HG03469 (cell line): ENCODE measurements around the gene DUSP9.
"Not testable (repeated sequence)": the region's sequence is repeated elsewhere in the genome, so short reads cannot be mapped to it uniquely, and the experiment has no call there.

Experiments
- ATAC-seq: cut with Tn5 transposase; IDR thresholded peaks from one replicate; pipeline ENCODE4 v1.9.1; 2021; ENCODE audit warnings: mild to moderate bottlenecking, moderate library complexity, moderate number of reproducible peaks; ENCODE audit not compliant: unreplicated experiment

DUSP9 gene, protein sequence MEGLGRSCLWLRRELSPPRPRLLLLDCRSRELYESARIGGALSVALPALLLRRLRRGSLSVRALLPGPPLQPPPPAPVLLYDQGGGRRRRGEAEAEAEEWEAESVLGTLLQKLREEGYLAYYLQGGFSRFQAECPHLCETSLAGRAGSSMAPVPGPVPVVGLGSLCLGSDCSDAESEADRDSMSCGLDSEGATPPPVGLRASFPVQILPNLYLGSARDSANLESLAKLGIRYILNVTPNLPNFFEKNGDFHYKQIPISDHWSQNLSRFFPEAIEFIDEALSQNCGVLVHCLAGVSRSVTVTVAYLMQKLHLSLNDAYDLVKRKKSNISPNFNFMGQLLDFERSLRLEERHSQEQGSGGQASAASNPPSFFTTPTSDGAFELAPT

DNA sequence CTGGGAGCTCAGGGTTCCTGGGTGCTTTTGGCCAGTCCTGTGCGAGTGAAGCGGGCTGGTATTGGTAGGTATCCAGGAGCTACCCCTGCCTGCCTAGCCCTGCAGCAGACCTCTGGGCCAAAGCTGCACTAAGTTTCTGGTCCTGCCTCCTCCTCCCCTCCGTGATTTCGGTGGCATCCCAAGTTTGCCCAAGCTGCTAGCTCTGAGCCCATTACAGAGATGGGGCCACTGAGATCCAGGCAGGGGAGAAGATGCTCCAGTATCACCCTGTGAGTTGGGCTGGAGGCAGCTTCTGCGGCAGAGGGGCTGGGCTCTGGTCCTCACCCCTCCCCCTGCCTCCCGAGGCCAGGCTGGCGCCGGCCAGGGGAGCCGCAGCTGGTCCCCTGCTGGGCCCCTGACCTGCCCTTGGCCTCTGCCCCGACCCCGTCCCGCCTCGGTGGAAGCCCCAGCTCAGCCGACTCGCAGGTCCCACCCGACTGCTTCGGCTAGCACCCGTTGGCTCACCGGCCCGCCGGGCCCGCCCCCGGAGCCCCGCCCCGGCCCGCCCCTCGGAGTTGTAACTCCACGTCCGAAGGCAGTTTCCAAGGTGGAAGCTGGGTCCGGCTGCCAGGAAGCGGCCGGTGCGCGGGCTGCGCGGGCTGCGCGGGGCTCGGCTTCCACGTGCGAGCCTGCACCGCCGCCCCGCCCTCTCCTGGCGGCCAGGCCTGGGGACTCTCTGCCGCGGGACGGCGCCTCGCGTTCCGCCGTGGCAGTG, at the start of gene DUSP9:
Gene DUSP9 (plus strand): TSS at position 584 of the 754 bp plus-strand sequence. CDS start 751 bp downstream, outside the sequence.
- ATAC-seq: no peak

DNA sequence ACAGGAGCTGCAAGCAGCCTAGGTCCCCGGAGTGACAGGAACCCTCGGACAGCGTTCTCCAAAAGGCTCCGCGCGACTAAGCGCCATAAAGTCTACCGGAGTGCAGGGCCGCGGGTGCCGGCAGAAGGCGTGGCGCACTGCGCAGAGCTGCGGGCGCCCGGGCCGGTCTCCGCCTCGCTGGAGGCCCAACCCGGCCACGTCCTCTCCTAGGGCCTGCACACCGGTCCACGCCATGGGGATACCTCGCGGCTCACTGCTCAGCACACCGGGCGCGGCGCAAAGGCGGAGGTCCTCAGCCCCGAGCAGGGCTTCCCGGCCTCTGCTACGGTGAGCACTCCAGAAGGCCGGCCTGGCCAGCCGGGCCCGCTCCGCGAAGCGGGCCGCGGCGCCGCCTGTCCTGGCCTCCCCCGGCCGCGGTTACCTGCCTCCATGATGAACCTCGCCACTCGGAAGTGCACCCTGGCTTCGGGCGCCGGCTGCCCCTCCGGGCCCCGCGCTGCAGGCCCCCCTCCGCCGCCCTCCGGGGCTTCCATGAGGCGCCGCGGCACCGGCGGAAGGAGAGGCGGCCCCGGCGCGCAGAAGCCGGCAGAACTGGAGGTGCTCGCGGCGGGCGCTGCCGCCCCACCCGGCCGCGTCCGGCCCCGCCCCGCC, 48.3 kb upstream of the DUSP9 start, which contains the start of gene CCNQ:
Gene CCNQ (minus strand): TSS at position 599 of the 651 bp plus-strand sequence. CDS start 66 bp downstream, at position 533.
- ATAC-seq: peak; percentile 22

DNA sequence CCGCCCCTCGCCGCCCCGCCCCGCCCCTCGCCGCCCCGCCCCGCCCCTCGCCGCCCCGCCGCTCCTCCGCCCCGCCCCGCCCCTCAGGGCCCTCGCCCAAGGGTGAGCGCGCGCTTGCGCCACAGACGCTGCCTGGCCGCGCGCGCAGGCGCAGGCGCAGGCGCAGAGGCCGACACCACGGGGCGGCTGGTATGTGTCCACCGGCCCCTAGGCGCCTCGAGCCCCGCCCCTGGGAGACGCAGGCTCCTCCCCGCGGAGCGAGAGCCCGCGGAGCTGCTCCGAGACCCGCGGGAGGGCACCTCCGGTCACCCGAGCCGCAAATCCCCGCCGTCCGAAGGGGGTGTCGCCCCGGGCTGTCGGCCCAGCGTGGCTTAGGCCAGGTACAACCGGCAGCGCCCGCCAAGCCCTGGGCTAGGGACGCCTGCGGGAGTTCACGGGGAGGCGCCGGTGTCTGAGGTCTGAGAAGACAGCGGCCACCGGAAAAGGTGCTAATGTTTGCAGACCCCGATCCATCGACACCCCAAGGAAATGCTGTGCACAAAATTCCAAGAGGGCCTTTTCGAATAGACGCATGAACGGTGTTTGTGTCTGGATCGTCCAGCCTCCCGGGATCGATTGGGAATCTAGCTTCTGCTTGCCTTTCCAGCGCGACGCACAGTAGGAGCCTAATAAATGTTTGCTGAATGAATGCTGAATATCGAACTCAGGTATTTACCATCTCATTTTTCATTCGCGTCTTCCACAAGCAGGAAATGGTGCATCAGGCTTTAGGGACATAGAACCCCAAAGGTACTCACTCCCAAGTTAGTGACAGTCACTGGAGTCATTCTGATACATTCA, 47.6 kb upstream of the DUSP9 start:
- peak; percentile 62 for ATAC-seq

DNA sequence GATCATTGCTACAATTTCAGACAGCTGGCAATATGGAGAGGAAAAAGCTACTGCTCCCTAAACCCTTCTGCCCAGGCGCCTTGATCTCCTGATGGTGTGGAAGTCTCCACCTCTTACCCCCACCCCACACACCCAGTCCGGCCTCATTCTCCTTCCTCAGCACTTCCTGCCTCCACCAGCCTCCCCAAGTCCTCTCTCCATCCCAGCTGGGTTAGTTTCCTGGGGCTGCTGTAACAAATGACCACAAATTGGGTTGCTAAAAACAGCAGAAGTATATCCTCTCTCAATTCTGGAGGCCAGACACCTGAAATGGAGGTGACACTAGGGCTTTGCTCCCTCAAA, 47.0 kb upstream of the DUSP9 start:
- no peak for ATAC-seq

DNA sequence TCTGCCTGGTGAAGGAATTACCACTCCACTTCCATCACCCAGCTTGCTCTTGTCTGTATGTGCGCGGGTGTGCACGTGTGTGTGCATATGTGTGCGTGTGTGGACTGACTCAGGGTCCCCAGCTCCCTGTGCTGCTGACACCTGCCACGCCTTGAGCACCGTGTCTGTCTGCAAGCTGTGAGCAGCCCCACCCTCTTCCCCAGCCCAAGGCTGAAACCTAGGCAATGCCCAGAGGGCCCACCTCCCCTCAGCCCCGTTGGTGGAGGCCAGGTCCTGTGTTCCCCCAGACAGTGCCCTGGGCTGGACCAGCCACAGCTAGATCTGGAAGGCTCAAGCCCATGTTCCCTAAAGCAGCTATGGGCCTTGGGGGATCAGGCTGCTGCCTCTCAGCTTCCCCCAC, 46.1 kb upstream of the DUSP9 start:
- no peak for ATAC-seq

DNA sequence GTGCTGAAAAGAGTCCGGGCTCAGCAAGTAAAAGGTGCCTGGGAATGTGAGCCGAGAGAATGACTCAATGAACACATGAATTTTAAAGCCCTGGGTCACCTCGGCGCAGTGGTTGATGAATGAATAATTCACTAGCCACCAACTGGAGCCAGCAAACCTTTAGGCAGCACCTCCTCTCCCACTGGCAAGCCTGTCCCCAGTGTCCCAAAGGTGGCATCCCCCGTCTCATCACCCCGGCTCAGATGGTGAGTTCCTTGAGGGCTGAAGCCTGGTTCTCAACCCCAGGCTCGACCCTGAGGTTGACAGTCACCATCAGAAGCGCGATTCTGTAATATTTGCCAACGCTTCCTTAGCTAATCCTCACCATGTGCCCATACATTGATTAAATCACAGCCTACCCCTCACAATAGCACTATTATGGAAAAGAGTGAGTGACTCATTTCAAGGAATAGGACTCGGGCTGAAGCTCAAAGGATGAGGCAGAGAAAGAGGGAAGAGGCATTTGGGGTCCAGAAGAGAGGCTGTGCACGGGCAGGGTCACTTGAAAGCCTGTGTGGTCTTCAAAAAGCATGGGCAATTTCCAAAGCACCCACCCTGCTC, 45.4 kb upstream of the DUSP9 start:
- ATAC-seq: no peak

DNA sequence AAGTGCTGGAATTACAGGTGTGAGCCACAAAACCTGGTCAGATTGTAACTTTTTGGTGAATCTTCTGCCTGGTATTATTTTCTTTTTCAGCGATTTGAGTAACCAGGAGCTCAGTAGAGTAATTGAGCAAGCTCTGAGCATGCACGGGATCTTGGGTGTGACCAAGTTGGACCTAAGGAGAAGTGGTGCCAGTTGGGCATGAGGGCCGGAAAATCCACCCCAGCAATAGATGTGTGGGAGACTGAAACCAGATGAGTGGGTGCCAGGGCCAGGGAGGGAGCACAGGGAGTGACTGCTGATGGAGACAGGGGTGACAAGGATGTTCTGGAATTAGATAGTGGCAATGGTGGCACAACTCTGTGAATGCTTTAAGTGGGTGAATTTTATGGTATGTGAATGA, 44.4 kb upstream of the DUSP9 start:
- no peak for ATAC-seq

DNA sequence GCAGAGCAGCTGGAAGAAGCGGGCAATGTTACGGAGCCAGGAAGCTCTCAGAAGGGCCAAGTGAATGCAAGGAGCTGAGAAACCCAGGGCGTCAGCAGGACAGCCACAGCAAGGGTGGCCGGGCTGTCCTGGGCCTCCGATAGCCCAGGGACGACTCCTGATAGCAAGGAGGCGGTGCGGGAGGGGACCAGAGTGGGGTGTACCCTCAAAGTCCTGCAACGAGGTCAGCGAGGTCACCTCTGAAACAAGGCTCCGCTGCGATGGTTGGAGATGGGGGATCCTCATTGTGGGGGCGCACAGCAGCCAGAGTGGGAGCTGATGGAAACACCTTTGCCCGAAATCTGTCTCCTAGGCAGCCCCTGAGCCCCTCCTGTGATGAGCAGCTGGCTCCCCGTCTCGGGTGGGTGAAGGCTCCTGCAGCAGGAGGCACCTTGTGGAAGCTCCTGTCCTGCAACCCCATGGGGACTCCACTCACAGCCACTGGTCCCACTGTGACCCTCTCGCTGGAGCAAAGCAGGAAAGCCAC, 43.8 kb upstream of the DUSP9 start:
- no peak for ATAC-seq

DNA sequence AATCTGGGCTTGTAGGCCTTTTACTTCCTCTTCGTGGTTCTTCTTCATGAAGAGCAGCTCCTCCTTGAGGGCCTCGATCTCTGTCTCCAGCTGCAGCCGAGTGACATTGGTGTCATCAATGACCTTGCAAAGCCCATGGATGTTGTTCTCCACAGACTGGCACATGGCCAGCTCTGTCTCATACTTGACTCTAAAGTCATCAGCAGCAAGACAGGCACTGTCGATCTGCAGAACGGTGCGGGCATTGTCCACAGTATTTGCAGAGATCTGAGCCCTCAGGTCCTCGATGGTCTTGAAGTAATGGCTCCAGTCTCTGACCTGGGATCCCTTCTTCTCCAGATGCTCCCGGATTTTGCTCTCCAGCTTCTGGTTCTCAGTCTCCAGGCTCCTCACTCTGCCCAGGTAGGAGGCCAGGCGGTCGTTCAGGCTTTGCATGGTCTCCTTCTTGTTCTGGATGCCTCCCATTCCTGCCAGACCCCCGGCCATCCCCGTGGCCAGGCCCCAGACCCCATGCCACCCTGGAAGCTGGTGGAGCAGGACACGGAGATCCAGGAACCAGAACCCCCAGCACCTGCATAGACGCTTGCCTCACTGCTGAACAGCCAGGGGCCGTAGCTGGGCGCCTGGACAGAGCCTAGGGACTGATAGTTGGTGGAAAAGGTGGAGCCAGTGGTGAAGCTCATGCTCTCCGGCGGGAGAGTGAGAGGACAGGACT, 42.2 kb upstream of the DUSP9 start:
- ATAC-seq: not testable (repeated sequence)

DNA sequence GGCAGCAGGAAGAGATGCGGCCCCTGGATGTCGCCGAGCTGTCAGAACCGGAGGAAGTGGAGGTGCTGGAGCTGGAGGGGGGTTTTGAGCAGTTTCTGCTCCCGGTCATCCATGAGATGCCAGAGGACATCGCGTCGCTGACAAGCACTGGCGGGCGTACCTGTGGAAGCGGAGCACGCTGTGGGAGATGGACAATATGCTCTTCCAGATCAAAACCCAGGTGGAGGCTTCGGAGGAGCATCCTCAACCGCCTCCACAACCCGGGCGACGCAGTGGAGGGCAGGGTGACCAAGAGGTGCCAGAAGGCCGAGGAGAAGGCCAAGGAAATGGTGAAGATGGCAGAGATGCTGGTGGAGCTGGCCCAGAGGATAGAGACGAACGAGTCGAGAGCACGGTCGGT, 40.5 kb upstream of the DUSP9 start:
- no peak for ATAC-seq

DNA sequence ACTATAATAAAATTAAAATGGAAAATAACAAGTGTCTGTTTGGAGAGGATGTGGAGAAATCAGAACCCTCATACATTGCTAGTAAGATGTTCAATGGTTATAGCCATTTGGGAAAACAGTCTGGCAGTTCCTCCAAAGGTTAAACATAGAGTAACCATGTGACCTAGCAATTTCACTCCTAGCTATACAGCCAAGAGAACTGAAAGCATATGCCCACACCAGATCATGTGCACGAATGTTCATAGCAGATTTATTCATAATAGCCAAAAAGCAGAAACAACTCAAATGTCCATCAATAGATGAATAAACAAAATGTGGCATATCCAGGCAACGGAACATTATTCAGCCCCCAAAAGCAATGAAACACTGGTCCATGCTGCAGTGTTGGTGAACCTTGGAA, 38.6 kb upstream of the DUSP9 start:
- ATAC-seq: no peak

DNA sequence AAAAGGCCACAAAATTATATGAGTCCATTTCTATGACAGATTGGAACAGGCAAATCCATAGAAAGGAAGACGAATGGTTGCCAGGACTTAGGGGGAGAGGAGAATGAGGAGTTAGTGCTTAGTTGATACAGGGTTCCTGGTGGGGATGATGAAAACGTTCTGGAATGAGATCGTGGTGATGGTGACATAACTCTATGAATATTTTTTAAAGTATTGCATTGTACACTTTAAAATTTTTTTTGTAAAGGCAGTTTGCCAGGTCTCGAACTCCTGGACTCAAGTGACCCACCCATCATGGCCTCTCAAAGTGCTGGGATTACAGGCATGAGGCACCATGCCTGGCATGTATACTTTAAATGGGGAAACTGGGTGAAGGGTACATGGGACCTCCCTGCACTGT, 38.2 kb upstream of the DUSP9 start:
- no peak for ATAC-seq

DNA sequence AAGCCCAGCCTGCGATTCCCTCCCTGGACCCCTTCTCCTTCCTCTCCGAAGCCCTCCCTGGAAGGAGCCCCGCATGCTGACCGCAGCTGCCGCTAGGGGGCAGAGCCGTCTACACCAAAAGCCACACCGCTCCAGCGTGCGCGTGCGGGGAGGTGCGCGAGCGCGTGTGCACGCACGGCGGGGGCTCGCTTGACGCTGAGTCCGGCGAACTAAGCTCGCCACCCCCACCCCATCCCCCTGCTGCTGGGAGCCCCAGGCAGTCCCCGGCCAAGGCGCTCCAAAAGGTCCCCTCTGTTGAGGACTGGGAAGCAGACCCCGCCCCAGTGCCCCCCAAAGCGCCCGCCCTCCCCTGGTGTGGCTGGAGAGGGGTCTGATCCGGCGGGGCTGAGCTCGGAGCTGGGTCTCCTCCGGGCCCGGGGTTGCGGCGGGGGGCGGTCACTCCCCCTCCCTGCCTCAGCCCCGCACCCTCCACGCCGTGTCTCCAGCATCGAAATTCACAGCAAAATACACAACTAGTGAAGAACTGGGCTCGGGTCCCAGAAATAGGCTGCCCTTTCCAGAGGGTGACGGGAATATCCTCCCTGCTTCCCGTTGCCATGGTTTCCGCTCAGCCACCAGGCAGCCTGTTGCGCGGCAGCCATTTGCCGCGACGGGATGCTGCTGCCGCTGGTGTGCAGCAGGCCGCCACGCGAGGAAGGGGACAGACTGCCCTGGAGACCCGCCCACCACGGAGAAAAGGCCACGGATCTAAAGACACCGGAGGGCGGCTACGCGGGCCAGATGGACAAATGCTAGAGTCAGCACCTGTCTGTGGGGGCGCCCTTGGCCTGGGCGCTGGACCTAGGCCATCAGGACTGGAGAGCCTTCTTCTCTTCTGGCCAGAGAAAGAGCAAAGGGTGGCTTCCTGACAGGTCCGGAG, 36.8 kb upstream of the DUSP9 start:
- ATAC-seq: no peak

DNA sequence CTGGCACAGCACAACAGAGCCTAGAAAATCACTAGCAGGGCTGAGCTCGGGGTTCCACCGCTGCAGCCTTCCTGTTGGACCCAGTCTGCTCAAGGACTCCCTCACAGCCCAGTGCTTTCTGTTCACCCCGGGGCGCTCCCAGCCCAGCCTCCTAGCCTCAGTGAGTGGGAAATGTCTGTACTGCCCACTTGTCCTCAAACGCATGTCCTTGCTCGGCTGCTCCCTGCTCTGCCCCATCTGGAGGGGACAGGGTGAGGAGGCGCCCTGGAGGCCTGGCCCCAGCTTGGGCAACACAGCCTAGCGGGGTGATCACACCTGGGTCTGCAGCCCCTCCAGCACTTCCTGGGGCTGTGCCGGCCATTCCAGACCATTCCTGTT, 36.2 kb upstream of the DUSP9 start:
- no peak for ATAC-seq

DNA sequence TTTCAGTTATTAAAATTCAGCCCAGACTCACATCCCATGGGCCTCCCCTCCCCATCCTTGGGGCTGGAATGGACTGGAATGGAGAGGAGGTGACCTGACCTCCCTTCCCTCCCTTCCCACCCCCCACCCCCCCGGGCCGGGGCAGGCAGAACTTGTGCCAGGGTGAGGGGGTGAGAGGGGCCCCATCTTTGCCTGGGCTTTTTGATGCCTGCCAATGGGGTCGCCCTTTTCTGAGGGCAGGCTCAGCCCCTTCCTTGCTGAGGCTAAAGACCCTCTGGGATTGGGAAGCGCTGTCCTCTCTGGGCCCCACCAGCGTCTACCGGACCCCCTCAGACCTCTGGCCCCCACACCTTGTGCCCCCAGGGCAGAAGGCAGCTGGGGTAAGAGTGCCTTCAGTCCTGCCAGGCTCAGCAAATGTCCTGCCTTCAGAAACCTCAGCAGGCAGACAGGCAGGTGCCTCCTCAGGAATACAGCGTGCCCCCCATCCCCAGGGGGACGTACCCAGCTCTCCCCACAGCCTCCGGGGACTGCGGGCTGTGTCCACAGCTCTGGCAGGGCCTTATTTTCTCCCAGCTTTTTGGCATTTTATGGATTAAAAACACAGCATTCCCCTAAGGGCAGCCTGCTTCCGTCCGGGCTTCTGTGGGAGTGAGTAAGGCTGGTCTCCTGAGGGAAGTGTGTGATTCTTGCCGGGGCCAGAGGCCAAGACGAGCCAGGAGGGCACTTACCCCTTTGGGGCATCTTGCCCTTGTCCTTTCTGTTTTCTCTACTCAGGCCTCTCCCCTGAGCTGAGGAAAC, 35.5 kb upstream of the DUSP9 start:
- no peak for ATAC-seq

DNA sequence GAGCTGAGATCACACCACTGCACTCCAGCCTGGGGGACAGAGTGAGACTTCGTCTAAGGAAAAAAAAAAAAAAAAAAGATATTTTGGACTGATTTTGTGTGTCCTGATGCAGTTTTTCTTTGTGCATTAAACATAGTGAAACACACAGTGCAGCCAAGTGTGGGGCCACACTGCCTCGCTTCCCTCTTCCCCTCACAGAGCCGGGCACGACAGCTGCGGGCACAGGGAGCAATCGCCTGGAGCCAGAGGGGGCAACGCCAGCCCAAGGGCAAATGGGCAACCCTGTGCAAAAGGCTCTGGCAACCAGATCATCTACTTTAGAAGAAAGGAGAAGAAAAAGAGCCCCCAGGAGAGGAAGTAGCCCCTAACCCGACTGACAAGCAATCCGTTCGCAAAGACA, 34.6 kb upstream of the DUSP9 start:
- no peak for ATAC-seq

DNA sequence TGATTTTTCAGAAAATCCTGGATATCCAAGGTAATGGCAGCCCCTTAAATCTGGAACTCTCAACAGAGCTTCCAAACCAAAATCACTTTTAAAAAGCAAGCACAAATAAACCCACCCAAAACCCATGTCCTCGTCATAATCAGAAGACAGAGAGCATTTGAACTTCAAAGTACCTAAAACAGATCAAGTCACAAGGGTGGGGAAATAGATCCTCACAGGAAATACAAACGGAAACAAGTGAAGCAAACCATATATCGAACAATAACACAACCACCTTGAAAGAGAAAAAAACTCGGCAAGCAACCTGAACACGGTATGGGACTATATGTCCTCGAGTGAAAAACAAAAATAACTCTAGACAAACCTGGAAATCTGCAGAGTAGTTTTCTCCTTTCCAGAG, 32.2 kb upstream of the DUSP9 start:
- no peak for ATAC-seq

DNA sequence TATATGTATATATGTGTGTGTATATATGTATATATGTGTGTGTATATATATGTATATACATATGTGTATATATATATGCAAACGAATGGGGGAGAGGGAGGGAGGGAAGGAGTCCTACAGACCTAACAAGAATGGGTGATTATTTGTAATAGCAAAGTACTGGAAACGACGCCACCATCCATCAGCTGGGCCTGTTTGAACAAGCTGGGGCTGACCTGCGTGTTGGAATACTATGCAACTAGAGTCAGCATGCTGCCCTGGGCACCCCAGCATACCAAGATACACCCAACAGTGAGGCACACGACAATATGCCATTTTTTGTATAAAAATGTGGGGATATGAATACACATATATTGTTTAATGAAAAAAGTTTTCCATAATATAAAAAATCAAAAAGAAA, 26.4 kb upstream of the DUSP9 start:
- ATAC-seq: no peak
